GM19238 (cell line): ENCODE measurements around the gene ZNF138.
"Not testable (repeated sequence)": the region's sequence is repeated elsewhere in the genome, so short reads cannot be mapped to it uniquely, and the experiment has no call there.

Experiments used
- DNase-seq: peaks from one replicate; pipeline ENCODE4 v3.0.0; 2011; ENCODE audit warnings: low spot score; ENCODE audit not compliant: insufficient read length

The ZNF138 gene

DNA sequence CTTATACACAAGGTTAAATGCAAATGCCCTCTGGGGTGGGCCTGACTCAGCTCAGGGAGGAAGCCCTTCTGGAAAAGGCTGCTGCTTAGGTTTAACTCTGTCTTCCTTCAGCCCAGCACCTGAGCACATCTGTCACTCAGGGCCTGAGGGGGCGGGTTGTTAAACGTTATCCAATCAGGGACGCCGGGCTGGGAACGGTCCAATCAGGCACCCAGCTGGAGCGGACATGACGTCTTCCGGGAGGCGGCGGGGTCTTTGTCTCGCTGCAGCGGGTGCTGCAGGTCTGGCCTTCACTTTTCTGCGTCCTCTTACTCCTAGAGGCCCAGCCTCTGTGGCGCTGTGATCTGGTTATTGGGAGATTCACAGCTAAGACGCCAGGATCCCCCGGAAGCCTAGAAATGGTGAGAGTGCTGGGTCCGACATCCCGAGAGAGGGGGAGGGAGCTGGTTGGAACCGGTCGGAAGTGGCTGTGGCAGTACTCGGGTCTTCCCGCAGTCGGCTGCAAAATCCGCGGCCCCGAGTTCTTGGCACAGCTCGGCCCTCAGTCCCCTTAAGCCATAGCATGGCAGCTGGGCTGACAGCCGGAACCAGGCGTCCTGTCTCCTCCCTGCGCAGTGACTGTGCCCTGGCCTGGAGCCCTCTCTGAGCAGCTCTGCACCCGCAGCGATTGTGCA, at the start of gene ZNF138:
TSS of gene ZNF138 (plus strand) at position 258 of the 674 bp plus-strand sequence. CDS start at position 399, 141 bp downstream.
- peak; percentile 90 for DNase-seq

DNA sequence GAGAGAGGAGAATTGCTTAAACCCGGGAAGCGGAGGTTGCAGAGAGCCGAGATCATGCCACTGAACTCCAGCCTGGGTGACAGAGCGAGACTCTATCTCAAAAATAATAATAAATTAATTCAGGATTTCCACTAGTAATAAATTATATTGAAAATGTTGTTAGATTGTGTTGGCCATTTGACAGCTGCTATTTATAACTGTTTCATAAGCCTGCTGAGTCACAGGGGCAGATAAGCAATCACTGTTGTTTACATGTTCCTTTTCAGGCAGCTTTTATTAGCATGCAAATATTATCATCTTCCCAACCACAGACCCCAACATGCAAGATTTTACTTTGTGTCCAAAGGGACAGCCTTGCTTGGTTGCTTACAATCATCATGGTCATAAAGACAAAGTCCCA, 49.5 kb upstream of the ZNF138 start:
- DNase-seq = no peak

DNA sequence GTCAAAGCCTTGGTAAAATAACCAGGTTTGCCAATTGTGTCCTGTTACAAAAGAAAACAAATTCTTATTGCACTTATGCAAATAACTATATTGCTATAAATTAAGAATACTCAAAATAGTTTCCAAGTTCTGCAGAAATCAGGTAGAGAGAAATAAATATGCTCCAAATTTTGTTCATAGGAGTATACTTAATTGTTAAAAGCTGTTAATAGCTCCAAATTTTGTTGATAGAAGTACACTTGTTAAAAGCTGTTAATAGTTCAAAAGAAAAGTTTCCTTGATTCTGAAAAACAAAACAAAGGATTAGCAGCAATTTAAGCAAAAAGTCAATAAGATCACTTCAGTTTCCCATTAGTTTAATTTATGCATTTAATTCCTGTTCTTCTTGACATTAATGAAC, 46.4 kb upstream of the ZNF138 start:
- DNase-seq = no peak

DNA sequence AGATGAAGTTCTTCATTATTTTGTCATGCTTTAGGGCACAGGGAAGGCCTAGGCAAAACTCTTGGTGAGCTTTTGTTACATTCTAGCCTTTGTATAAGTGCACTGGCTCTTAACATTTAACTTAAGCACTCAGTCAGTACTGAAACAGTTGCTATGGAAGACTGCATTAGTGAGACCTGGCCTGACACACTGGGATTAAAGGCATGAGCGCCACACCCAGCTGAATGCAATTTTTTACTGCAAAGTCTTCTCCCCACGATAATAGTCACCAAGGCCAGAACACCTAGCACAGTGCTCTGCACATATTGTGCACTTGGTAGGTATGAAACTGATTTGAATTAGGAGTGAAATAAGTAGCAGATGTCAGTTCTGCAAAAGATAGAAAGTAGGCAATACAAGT, 41.2 kb upstream of the ZNF138 start:
- DNase-seq = no peak

DNA sequence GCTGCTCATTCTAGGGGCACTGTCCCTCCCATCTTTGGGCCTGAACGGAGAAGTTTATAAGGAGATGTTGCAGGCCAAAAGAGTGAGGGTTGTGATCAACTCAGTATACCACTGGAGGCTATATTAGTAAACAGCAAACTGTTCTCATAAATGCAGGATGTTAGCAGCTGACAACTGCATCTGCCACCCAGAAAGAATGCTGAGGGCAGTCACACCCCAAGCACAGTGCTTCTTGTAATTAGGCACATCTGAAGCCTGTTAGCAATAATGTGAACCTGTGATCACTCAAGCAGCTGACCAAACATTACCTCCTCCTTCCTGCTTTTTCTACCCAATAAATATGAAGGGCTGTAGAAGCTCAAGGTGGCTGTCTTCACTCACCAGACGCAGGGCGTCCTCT, 38.4 kb upstream of the ZNF138 start:
- DNase-seq = no peak

DNA sequence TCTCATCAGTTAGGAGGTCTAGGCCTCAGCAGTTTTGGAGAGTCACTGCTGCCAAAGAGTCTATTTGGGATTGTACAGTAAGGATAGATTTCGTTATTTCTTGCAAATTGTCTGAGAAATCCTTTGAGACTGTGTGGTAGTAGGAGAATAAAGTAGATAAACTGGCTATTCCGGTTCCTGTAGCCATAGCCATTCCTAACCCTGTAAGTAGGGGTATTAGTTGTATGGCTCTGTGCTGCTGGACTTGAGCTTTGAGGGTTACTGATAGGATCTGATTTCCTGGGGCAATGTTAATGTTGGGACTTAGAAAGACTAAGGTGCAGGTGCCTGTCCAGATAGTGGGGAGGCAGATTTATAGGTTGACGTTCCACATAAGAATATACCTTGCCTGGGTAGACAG, 36.1 kb upstream of the ZNF138 start:
- no peak for DNase-seq

DNA sequence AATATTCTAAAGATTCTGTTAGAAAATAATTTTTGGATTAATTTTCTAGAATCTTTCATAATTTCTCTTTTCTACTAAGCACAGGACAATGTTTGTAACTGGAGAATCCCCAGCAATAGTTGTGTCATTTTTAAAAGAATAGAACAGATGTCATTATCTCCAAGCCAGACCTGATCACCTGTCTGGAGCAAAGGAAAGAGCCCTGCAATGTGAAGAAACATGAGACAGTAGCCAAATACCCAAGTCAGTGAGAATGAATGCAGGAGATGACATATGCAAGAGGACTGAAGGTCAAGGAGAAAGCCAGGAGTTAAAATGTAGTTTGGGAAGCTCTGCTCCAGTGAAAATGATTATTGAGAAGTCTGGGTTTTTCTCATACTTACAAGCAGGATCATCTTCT, 25.4 kb upstream of the ZNF138 start:
- no peak for DNase-seq

DNA sequence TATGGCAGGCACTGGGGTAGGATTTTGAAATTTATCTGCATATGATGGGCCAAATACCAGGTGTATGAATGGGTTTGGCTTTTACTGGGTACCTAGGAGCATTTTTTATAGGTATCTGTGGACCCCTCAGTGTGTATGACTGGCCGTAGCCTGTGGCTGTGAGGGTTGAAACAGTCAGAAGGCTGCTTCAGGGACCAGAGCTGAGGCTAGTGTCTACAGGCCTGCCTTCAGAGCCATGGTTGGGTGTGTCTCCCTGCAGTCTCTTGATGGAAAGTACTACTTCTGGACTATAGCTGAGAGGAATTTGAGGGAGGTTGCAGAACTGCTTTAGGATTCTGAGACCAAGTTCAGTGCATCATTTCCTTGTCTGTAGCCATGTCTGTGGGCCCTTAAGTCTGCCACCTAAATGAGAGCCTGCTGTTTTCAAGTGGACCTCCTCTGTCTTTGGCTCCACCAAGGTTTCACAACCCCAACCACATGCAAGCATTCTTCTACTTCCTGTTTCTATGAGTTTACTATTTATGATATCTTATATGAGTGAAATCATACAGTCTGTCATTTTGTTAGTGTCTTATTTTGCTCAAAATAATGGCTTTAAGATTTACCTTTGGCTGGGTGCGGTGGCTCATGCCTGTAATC, 19.9 kb upstream of the ZNF138 start:
- no peak for DNase-seq

DNA sequence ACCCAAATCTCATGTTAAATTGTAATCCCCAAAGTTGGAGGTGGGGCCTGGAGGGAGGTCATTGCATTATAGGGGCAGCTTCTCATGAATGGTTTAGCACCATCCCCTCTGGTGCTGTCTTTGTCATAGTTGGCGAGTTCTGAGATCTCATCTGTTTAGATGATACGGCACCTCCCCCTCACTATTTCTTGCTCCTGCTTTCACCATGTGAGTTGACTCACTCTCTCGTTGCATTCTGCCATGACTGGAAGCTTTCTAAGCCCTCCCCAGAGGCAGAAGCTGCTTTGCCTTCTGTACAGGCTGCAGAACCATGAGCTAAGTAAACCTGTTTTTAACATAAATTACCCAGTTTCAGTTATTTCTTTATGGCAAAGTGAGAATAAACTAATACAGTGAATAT, 18.9 kb upstream of the ZNF138 start:
- no peak for DNase-seq

DNA sequence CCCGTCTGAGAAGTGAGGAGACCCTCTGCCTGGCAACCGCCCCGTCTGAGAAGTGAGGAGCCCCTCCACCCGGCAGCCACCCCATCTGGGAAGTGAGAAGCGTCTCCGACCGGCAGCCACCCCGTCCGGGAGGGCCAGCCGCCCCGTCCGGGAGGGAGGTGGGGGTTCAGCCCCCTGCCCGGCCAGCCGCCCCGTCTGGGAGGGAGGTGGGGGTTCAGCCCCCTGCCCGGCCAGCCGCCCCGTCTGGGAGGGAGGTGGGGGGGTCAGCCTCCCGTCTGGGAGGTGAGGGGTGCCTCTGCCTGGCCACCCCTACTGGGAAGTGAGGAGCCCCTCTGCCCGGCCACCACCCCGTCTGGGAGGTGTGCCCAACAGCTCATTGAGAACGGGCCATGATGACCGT, 9.4 kb upstream of the ZNF138 start:
- DNase-seq = not testable (repeated sequence)

DNA sequence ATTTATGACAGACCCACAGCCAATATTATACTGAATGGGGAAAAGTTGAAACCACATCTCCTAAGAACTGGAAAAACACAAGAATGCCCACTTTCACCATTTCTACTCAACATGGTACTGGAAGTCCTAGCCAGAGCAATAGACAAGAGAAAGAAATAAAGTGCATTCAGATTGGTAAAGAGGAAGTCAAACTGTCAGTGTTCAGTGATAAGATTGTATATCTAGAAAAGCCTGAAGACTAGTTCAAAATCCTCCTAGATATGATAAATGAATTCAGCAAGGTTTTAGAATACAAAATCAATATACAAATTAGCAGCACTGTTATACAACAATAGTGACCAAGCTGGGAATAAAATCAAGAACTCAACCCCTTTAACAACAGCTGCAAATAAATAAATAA, 6.9 kb upstream of the ZNF138 start:
- no peak for DNase-seq

DNA sequence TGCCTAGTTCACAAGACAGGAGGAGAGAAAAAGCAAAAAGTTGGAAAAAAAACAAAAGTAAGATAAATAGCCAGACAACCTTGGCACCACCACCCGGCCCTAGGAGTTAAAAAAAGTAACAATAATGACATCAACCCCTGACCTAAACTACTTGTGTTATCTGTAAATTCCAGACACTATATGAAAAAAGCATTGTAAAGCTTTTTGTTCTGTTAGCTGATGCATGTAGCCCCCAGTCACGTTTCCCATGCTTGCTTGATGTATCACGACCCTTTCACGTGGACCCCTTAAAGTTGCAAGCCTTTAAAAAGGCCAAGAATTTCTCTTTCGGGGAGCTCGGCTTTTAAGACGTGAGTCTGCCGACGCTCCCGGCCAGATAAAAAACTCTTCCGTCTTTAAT, 5.0 kb upstream of the ZNF138 start:
- DNase-seq = not testable (repeated sequence)

DNA sequence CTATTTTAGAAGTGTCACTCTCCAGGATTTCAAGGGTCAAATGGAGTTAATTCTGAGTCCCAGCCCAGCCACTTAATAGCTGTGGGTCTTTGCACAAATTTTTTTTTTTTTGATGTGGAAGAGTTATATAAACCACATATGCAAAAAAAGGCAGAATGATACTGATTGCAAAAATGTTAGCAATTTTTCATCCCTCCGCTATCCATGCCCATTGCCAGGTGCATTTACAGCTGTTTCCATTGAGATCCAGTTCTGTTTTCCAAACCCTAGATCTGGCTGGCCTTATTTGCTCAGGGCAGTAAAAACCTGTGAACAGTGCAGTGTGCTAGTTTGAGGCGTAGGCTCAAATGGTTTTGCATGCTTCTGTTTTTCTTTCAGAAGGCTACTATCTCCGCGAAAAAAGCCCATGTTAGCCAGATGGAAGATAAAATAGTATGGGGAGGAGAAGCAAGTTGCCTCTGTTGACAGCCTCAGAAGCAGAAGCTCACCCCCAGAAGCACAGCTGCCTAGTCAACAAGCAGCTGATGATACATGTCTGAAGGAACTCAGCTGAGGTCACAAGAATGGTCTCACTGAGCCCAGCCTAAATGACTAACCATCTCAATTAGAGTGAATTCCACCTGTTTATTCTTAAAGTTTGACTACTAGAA, 997 bp upstream of the ZNF138 start:
- no peak for DNase-seq

DNA sequence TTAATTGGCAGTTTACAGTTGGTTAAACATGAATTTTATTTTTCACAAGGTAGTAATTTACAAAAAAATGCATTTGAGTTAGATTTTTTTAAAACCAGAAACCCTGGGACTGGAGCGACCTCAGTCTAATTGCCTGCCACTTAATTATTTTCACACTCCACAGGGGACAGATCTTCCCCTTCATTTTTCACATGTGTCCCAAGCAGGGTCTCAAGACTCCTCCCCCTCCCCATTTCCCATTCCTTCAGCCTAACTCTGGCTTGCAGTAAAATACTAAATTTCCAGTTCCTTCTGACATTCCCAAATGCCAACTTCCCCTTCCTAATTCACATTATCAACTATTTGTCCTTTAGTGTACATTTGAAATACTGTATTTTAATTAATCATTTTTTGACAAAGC, 948 bp downstream of the ZNF138 start:
- DNase-seq = no peak

DNA sequence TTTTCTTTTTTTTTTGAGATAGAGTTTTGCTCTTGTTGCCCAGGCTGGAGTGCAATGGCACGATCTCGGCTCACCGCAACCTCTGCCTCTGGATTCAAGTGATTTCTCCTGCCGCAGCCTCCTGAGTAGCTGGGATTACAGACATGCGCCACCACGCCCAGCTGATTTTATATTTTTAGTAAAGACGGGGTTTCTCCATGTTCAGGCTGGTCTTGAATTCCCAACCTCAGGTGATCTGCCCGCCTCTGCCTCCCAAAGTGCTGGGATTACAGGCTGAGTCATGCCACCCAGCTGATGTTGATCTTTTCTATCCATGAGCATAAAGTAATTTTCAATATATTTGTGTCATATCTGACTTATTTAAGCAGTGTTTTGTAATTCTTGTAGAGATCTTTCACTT, 4.9 kb downstream of the ZNF138 start:
- not testable (repeated sequence) for DNase-seq

DNA sequence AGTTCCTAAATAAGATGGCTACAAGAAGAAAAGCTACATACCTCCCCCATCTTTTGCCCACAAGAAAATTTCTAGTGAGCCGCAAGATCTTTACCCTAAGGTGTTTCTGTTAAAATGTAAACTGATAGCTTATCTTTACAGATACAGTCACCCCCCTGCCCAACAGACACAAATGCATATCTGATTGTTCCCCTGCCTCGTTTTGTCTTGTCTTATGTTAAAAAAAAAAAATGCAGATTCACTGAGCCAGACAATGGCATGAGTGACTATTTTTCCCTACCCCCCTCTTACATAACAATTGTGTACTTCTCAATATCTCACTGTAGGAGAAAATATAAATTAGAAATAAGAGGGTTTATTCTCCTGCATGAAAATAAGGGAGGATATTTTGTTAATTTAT, 8.5 kb downstream of the ZNF138 start:
- no peak for DNase-seq

DNA sequence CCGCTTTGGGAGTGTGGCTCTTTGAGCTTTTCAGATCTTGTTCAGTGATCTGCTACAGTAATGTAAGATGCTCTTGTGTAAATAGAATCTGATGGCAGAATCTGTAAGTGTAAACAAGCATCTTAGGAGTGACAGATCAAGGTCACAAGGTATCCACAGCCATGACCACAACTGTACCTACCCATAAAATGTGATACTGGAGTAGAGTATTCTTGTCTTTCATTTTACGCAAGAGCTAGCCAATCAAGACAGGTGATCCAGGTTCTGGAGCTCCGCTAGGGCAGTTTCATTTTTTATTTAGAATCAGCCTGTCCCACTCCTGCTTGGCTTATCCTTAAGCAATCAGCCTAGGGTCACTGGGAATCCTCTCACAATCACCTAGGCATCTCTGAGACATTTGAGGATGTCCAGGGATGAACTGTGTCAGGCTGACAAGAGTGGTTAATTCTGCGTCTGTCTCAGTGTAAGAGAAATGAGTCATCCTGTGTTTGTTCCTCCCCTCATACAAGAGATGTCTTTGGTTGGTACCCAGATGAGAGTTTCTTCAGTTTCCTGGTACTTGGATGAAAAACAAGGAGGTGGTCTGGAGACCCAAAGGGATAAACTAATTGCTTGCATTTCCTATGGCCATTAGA, 13.6 kb downstream of the ZNF138 start:
- DNase-seq = no peak

DNA sequence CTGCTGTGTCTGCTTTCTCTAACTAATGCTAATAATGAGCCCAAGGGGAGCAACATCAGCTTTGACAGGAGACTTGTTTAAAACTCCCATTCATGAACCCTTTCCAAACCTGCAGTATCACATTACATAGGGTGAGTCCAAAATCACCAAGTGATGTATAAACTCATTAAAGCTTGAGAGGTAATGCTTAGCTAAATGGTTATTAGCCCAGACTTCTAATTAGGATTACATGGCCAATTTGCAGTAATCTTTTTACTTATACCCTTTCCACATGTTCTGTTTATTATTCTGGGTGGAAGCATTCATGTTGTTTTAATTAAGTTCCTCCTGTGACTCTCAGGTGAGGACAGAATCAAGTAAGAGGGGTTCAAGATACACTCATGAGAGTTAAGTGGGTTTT, 17.5 kb downstream of the ZNF138 start:
- DNase-seq = no peak

DNA sequence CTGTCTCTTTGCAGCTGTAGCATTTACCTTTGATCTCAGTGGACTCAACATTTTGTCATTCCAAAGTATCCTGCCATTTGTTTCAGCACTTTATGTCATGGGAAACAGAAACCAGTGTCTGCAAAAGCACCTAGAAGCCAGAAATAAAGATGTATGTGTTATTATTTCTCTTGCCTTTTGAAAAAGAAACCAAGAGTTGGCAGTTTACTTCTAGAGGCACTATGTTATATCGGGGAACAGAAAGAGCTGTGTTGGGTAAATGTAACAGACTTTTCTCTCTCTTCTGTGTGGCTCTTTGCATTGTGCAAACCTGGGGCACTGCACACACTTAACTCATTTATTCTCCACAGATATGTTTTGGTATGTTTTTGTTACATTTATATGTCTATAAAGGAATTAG, 36.7 kb downstream of the ZNF138 start:
- no peak for DNase-seq

DNA sequence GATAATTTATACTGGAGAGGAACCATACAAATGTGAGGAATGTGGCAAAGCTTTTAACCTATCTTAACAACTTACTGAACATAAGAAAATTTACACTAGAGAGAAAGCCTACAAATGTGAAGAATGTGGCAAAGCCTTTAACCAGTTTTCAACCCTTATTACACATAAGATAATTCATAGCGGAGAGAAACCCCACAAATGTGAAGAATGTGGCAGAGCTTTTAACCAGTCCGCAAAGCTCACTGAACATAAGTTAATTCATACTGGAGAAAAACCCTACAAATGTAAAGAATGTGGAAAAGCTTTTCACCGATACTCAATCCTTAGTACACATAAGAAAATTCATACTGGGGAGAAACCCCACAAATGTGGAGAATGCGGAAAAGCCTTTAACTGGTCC, 37.9 kb downstream of the ZNF138 start:
- no peak for DNase-seq

DNA sequence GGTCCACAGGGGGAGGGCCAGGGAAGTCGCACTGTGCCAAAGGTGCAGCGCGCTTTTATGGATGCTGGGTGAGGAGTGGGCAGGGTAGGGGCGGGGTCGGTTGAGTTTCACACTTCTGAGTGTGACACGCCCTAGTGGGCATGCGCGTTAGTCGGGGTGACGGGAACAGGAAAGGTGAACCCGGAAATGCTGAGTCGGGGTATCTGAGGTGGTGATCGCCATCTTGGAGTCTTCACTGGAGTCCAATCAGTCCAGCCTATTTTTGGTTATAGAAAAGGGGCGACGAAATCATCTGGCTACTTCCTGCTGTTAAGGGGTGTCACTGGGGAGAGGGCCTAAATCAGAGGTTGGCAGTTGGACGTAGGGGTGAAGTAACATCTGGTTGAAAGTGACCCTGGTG, 40.8 kb downstream of the ZNF138 start:
- no peak for DNase-seq

DNA sequence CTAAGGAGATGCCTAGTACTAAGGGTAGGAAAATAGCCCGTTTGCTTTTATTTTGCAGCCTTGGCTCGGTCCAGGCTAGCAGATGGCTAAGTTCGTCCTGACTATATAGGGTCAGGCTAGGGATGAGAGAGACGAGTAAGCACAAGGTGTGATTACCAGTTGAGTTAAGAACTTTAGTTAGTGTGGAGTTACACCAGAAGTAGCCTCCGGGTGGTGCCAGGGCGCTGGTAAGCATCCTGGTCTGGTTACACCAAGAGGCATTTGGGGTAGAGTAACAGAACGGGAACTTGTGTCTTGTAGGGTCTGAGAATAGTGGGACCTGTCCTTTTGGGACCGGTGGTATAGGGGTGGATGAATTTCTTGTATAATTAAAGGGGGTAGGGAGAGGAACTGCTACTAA, 41.6 kb downstream of the ZNF138 start:
- not testable (repeated sequence) for DNase-seq
